NCI-H82 treated with DMSO at 0.1 percent for 48 hours (cell line): ENCODE measurements around the gene MOGAT3.

ENCODE experiments used
- DNase-seq: peaks from one replicate; lab custom pipeline; 2025; ENCODE audit not compliant: unreplicated experiment; lab: John Stamatoyannopoulos, UW

Gene MOGAT3

GRCh38 chr7:101172854-101173751 is 27.7 kb downstream of the MOGAT3 start:
- DNase-seq, result no peak

- DNase-seq, result no peak
Measured at GRCh38 chr7:101172005-101172853, 28.6 kb downstream of the MOGAT3 start.

- no peak for DNase-seq
Measured at GRCh38 chr7:101171442-101171837, 29.4 kb downstream of the MOGAT3 start.

- DNase-seq, result no peak
Measured at GRCh38 chr7:101170617-101171441, 30.0 kb downstream of the MOGAT3 start.

GRCh38 chr7:101169838-101170551 is 30.8 kb downstream of the MOGAT3 start:
- DNase-seq, result no peak

- no peak for DNase-seq
Measured at GRCh38 chr7:101169110-101169837, 31.6 kb downstream of the MOGAT3 start.

- no peak for DNase-seq
Measured at GRCh38 chr7:101168412-101169049, 32.3 kb downstream of the MOGAT3 start.

- no peak for DNase-seq
Measured at GRCh38 chr7:101167645-101168411, 33.0 kb downstream of the MOGAT3 start.

GRCh38 chr7:101166909-101167644 is 33.8 kb downstream of the MOGAT3 start:
- DNase-seq, result peak; percentile 59

- no peak for DNase-seq
Measured at GRCh38 chr7:101166648-101166908, 34.3 kb downstream of the MOGAT3 start.

GRCh38 chr7:101165958-101166647 is 34.7 kb downstream of the MOGAT3 start:
- no peak for DNase-seq

- DNase-seq, result peak; percentile 18
Measured at GRCh38 chr7:101165075-101165957, 35.5 kb downstream of the MOGAT3 start, which contains the start of gene VGF. VGF (minus strand) TSS chr7:101165569; CDS start chr7:101164843, 726 bp downstream.

GRCh38 chr7:101164071-101164840 is 36.6 kb downstream of the MOGAT3 start:
- no peak for DNase-seq

GRCh38 chr7:101163279-101164070 is 37.4 kb downstream of the MOGAT3 start:
- no peak for DNase-seq
